Measurements from ENCODE around the gene NHP2.

DNA sequence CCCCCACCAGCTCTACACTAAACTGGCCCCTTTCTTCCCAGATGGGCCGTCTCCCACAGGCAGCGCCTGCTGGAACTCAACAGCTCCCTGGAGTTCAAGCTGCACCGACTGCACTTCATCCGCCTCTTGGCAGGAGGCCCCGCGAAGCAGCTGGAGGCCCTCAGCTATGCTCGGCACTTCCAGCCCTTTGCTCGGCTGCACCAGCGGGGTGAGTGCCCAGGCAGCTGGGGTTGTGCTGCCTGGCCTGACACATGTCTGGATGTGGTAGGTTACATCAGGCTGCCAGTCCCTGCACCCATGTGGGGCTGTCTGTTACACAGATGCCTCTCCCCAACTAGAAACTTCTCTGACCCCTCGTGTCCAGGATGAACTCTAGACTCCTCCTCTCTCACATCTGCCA, 9.8 kb downstream of the NHP2 start:
- no peak for TF ChIP-seq EP300 (conservative IDR thresholded peaks at IDR 0.05; ENCODE audit: poor library complexity, severe bottlenecking)
- TF ChIP-seq, protein P1, sequence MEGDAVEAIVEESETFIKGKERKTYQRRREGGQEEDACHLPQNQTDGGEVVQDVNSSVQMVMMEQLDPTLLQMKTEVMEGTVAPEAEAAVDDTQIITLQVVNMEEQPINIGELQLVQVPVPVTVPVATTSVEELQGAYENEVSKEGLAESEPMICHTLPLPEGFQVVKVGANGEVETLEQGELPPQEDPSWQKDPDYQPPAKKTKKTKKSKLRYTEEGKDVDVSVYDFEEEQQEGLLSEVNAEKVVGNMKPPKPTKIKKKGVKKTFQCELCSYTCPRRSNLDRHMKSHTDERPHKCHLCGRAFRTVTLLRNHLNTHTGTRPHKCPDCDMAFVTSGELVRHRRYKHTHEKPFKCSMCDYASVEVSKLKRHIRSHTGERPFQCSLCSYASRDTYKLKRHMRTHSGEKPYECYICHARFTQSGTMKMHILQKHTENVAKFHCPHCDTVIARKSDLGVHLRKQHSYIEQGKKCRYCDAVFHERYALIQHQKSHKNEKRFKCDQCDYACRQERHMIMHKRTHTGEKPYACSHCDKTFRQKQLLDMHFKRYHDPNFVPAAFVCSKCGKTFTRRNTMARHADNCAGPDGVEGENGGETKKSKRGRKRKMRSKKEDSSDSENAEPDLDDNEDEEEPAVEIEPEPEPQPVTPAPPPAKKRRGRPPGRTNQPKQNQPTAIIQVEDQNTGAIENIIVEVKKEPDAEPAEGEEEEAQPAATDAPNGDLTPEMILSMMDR (IDR thresholded peaks at IDR 0.05; ENCODE audit: poor library complexity, severe bottlenecking) = no peak
- TF ChIP-seq, protein P2, sequence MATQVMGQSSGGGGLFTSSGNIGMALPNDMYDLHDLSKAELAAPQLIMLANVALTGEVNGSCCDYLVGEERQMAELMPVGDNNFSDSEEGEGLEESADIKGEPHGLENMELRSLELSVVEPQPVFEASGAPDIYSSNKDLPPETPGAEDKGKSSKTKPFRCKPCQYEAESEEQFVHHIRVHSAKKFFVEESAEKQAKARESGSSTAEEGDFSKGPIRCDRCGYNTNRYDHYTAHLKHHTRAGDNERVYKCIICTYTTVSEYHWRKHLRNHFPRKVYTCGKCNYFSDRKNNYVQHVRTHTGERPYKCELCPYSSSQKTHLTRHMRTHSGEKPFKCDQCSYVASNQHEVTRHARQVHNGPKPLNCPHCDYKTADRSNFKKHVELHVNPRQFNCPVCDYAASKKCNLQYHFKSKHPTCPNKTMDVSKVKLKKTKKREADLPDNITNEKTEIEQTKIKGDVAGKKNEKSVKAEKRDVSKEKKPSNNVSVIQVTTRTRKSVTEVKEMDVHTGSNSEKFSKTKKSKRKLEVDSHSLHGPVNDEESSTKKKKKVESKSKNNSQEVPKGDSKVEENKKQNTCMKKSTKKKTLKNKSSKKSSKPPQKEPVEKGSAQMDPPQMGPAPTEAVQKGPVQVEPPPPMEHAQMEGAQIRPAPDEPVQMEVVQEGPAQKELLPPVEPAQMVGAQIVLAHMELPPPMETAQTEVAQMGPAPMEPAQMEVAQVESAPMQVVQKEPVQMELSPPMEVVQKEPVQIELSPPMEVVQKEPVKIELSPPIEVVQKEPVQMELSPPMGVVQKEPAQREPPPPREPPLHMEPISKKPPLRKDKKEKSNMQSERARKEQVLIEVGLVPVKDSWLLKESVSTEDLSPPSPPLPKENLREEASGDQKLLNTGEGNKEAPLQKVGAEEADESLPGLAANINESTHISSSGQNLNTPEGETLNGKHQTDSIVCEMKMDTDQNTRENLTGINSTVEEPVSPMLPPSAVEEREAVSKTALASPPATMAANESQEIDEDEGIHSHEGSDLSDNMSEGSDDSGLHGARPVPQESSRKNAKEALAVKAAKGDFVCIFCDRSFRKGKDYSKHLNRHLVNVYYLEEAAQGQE (IDR thresholded peaks at IDR 0.05; ENCODE audit: borderline replicate concordance) = no peak
- no peak for TF ChIP-seq RAD21 (conservative IDR thresholded peaks at IDR 0.05)
- TF ChIP-seq POLR2AphosphoS5 (IDR thresholded peaks at IDR 0.05) = no peak
